Vagina (tissue), 2 donors: ENCODE measurements around the gene GP1BB. TPM values are rescaled to one million over a fixed set of nuclear protein-coding genes. Genes with fewer than 3 reads are reported as not detected.

Source experiments
- DNase-seq, 2 donors: peaks; one replicate each; pipeline ENCODE4 v3.0.0-alpha.2; 2017; ENCODE audit errors: extremely low spot score in 2 of 2
- H3K27ac ChIP-seq: fragments of 200-600 bp; sonication (generic); one replicate; pipeline ENCODE4 v1.5.1; 2019
- H3K27me3 ChIP-seq: fragments of 200-600 bp; sonication (generic); one replicate; pipeline ENCODE4 v1.5.1; 2019
- H3K36me3 ChIP-seq, 2 donors: fragments of 200-600 bp; sonication (generic); one replicate each; pipeline ENCODE4 v1.5.1; 2017 to 2019
- H3K4me1 ChIP-seq: fragments of 200-600 bp; sonication (generic); one replicate; pipeline ENCODE4 v1.5.1; 2019
- H3K4me3 ChIP-seq, 2 donors: fragments of 200-600 bp; sonication (generic); 1 replicate in 1 of 2; 2 replicates in 1 of 2; pipeline ENCODE4 v1.5.1; 2016 to 2019
- H3K9me3 ChIP-seq: fragments of 200-600 bp; sonication (generic); one replicate; pipeline ENCODE4 v1.5.1; 2019
- POLR2A ChIP-seq, 2 donors: fragments of 450-650 bp; IDR thresholded peaks; one replicate each; pipeline ENCODE4 v1.6.1; 2017; ENCODE audit warnings: antibody characterized with exemption in 2 of 2, mild to moderate bottlenecking in 2 of 2, moderate library complexity in 2 of 2
- POLR2AphosphoS5 ChIP-seq, 2 donors: sonication (generic); formaldehyde crosslinking; IDR thresholded peaks; one replicate each; pipeline ENCODE4 v1.9.0; 2017; ENCODE audit warnings: antibody characterized with exemption in 2 of 2, mild to moderate bottlenecking in 2 of 2, low read depth in 1 of 2; ENCODE audit not compliant: insufficient read depth in 1 of 2
- intact Hi-C: fragments of 100-400 bp; cut with DNase I; formaldehyde crosslinking; loops from one replicate; pipeline ENCODE4 v1.15.1; 2023
- total RNA-seq: library from RNA; depleted of rRNA; stranded (reverse); fragments of >200 nt; gene quantifications from one replicate; pipeline ENCODE4 v1.2.3, GENCODE V29; 2016
- TF ChIP-seq, protein P1 (sequence below), 3 experiments: fragments of 450-650 bp in 2 of 3; fragments of 200-600 bp in 1 of 3; sonication (generic) in 1 of 3; IDR thresholded peaks; one replicate each; pipeline ENCODE4 v1.5.1; 2017 to 2019; ENCODE audit warnings: antibody characterized with exemption in 3 of 3, mild to moderate bottlenecking in 2 of 3, moderate library complexity in 2 of 3

The GP1BB gene
- total RNA-seq, 1 donor from 2014 or later, result 14.5 TPM

DNA sequence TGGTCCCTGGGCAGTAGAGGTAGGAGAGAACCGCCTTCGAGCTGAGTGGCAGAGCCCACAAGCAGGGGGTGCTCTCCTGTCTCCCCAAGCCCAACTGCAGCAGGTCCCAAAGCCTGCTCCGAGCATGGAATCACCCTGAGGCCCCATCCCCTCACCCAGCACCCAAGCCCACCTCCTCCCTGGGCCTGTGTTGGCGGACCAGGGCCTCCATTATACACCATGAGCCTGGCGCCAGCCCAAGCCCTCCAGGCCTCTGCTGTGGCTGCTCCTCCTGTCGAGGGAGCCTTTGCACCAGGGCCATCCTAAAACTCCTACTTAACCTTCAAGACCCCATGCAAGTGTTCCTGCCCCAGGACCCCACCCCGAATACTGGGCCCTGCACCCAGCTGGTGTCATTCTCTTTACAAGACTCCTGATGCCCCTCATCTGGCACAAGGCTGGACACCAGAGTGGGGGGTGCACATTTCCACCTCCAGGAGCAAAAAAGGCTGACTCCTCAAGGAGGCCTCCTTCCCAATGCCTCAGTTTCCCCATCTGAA is 16.6 kb downstream of the GP1BB start:
- Histone ChIP-seq H3K27me3 (no peaks in the 10 kb centered on the region), H3K4me1 (no peaks in the 10 kb centered on the region), H3K4me3 (no peak overlapping the region), H3K9me3 (no peaks in the 10 kb centered on the region), H3K36me3 (no peaks in the 10 kb centered on the region), H3K27ac (no peak overlapping the region)
- TF ChIP-seq POLR2AphosphoS5 (IDR thresholded peaks at IDR 0.05; ENCODE audit: insufficient read depth in 1 of 2, low read depth in 1 of 2) (no peak), POLR2A (IDR thresholded peaks at IDR 0.05) (no peak)
- TF ChIP-seq, protein P1, sequence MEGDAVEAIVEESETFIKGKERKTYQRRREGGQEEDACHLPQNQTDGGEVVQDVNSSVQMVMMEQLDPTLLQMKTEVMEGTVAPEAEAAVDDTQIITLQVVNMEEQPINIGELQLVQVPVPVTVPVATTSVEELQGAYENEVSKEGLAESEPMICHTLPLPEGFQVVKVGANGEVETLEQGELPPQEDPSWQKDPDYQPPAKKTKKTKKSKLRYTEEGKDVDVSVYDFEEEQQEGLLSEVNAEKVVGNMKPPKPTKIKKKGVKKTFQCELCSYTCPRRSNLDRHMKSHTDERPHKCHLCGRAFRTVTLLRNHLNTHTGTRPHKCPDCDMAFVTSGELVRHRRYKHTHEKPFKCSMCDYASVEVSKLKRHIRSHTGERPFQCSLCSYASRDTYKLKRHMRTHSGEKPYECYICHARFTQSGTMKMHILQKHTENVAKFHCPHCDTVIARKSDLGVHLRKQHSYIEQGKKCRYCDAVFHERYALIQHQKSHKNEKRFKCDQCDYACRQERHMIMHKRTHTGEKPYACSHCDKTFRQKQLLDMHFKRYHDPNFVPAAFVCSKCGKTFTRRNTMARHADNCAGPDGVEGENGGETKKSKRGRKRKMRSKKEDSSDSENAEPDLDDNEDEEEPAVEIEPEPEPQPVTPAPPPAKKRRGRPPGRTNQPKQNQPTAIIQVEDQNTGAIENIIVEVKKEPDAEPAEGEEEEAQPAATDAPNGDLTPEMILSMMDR (IDR thresholded peaks at IDR 0.05), result no peak
- intact Hi-C loops, result no loop called here
- DNase-seq, result no peak

DNA sequence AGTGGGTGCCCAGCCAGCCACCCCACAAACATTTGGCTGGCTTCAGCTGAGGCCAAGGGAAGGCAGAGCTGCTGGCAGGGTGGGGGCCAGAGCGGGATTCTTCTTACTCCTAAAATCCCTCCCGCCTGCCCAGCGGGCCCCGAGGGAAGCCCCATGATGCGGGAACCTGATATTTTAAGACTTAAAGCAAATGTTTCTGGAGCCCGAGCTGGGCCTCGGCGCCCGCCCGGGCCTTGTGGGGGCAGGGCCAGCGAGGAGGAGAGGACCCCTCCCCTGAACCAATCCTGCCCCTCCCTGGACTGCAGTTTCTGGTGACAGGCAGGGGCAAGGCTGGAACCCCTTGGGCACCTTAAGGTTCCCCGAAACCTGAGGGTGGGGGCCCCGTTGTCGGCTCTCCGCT is 17.2 kb downstream of the GP1BB start:
- no peaks in the 10 kb centered on the region for H3K27me3 ChIP-seq
- no peaks in the 10 kb centered on the region for H3K36me3 ChIP-seq
- no peak overlapping the region for H3K27ac ChIP-seq
- no peak overlapping the region for H3K4me3 ChIP-seq
- TF ChIP-seq POLR2AphosphoS5 (IDR thresholded peaks at IDR 0.05; ENCODE audit: insufficient read depth in 1 of 2, low read depth in 1 of 2), result no peak
- TF ChIP-seq, protein P1 (IDR thresholded peaks at IDR 0.05), result no peak
- TF ChIP-seq POLR2A (IDR thresholded peaks at IDR 0.05), result no peak
- H3K4me1 ChIP-seq, result no peaks in the 10 kb centered on the region
- intact Hi-C loops, result no loop called here
- no peaks in the 10 kb centered on the region for H3K9me3 ChIP-seq
- DNase-seq, result no peak

DNA sequence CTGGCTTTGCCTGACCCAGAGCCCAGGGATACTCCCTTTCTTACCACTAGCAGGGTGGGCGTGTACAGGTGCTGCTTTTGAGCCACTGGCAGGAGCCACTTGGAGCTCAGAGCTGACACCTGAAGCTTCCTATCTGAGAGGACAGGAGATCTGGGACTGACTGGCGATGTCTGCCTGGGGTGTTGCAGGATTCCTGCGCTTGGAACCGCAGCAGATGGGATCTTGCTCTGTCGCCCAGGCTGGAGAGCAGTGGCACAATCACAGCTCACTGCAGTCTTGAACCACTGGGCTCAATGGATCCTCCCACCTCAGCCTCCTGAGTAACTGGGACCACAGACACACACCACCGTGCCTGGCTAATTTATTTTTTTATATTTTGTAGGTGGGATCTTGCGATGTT is 17.7 kb downstream of the GP1BB start:
- H3K4me3 ChIP-seq, result no peak overlapping the region

DNA sequence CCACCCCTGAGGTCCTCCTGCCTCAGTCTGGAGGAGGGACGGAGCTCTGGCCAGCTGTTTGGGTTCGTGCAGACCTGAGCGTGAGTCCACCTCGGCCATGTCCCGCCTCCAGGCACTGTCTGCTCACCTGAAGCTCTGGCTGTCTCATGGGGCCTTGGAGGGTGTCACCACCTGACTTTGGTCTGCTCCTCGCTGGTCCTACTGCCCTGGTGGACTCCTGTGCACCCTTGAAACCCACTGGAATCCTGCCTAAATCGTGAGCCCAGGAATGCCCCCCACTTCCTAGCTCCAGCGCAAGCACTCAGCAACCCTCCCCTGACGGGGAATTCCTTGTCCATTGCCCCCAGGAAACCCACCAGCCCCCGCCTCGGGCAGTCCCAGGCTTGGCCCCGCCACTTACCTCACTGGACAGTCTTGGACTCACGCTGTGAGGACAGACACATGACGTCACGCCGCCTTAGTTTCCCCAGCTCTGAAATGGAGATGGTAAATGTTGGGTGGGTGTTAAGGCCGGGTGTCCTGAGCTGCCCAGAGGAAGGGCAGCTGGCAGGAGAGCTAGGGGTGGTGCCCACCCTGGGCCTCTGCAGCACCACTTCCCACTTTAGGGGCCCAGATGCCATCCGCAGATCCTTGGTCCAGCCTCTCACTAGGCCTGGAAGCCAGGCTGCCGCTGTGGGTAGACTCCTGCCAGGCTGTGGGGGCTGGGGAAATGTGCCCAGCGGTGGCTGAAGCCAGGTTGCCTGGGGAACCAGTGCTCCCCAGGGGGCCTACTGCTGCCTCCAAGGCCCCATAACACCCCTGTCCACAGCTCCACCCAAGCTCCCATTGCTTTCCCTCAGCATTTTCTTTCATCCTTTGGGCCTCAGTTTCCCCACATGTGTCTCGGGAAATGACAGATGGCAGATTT is 19.1 kb downstream of the GP1BB start:
- intact Hi-C loops, result no loop called here
- no peak overlapping the region for H3K4me3 ChIP-seq
- no peak for DNase-seq
- no peaks in the 10 kb centered on the region for H3K36me3 ChIP-seq
- no peak for TF ChIP-seq POLR2AphosphoS5 (IDR thresholded peaks at IDR 0.05; ENCODE audit: insufficient read depth in 1 of 2, low read depth in 1 of 2)
- no peak for TF ChIP-seq POLR2A (IDR thresholded peaks at IDR 0.05)
- TF ChIP-seq, protein P1 (IDR thresholded peaks at IDR 0.05), result no peak
- H3K9me3 ChIP-seq, result no peaks in the 10 kb centered on the region
- no peaks in the 10 kb centered on the region for H3K27me3 ChIP-seq
- no peaks in the 10 kb centered on the region for H3K4me1 ChIP-seq
- no peak overlapping the region for H3K27ac ChIP-seq

More for the DNA sequence above, 17.7 kb downstream of the GP1BB start:
- Histone ChIP-seq H3K36me3 (no peaks in the 10 kb centered on the region), H3K4me1 (no peaks in the 10 kb centered on the region), H3K9me3 (no peaks in the 10 kb centered on the region), H3K27me3 (no peaks in the 10 kb centered on the region), H3K27ac (no peak overlapping the region)
- no peak for DNase-seq
- intact Hi-C loops, result no loop called here
- TF ChIP-seq POLR2AphosphoS5 (IDR thresholded peaks at IDR 0.05; ENCODE audit: insufficient read depth in 1 of 2, low read depth in 1 of 2) (no peak), POLR2A (IDR thresholded peaks at IDR 0.05) (no peak)
- TF ChIP-seq, protein P1 (IDR thresholded peaks at IDR 0.05), result no peak

DNA sequence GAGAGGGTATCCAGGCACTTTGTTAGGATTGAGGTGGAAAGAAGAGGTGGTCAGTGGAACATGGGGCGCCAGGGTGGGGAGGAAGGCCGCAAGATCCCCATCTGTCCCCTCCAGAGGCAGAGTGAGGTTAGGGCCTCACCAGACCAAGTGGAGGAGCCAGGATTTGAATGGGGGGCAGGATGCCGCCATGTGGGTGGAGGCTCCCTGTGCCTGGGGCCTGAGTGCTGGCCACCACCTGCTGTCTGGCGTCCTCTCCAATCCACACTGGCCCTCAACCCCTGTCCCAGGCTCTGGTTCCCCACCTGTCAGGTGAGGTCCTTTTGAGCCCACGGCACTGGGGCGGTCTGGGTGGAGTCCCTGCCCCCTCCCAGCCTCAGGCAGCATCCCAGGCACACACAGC is 19.7 kb downstream of the GP1BB start:
- intact Hi-C loops, result no loop called here
- Histone ChIP-seq H3K9me3 (no peaks in the 10 kb centered on the region), H3K27me3 (no peaks in the 10 kb centered on the region), H3K27ac (no peak overlapping the region), H3K4me3 (no peak overlapping the region), H3K36me3 (no peaks in the 10 kb centered on the region), H3K4me1 (no peaks in the 10 kb centered on the region)
- TF ChIP-seq POLR2A (IDR thresholded peaks at IDR 0.05), result no peak
- TF ChIP-seq POLR2AphosphoS5 (IDR thresholded peaks at IDR 0.05; ENCODE audit: insufficient read depth in 1 of 2, low read depth in 1 of 2), result no peak
- TF ChIP-seq, protein P1 (IDR thresholded peaks at IDR 0.05), result no peak
- no peak for DNase-seq
